ENCODE data around the gene ACSL5.
A peak's percentile ranks its signal among the peaks of the same experiment; 100 is the strongest.

Gene ACSL5

DNA sequence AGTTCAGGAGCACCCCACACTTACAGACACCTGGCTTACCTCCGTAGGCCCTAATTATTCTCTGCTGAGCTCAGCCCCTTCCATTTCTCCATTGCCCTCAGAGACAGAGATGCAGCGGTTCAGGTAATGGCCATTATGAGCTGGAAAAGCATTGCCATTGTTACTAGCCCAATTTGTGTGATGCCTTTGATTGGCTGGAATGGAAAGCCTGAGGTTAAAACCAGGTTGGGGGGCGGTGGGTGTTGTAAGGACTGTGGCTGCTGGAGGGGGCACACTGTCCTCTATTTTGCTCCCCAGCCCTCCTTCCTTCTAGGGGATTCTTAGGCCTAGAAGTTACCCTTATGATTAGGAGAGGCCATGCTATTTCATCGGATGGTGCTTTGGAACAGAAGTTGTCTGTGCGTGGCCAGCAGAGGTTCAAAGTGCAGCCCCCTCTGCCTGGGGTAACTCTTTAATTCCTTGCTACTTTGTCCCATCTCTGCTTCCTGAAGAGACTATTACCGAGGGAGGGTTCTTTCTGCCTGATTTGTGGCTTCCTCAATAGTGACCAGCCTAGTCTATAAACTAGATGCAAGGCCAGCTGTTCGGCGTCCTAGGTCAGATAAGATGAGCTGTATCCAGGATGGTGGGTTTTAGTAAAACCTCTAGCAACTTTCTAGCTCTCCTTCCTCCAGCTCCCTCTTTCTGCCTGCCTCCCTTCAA is 14.2 kb upstream of the ACSL5 start:
- Histone ChIP-seq H3K9me3 (ENCODE audit: severe bottlenecking) (no peaks in the 10 kb centered on the region), H3K4me3 (ENCODE audit: severe bottlenecking) (no peak overlapping the region), H3K27me3 (ENCODE audit: insufficient read depth, poor library complexity, severe bottlenecking) (no peaks in the 10 kb centered on the region), H3K27ac (ENCODE audit: poor library complexity, severe bottlenecking) (no peak overlapping the region), H3K4me1 (ENCODE audit: insufficient read depth, poor library complexity, severe bottlenecking) (peaks cover 26% of the 10 kb centered on the region), H3K36me3 (ENCODE audit: low read depth) (no peaks in the 10 kb centered on the region)
- DNase-seq (ENCODE audit: low spot score) (no peak), ATAC-seq (ENCODE audit: low read depth) (no peak)
- TF ChIP-seq, protein P1, sequence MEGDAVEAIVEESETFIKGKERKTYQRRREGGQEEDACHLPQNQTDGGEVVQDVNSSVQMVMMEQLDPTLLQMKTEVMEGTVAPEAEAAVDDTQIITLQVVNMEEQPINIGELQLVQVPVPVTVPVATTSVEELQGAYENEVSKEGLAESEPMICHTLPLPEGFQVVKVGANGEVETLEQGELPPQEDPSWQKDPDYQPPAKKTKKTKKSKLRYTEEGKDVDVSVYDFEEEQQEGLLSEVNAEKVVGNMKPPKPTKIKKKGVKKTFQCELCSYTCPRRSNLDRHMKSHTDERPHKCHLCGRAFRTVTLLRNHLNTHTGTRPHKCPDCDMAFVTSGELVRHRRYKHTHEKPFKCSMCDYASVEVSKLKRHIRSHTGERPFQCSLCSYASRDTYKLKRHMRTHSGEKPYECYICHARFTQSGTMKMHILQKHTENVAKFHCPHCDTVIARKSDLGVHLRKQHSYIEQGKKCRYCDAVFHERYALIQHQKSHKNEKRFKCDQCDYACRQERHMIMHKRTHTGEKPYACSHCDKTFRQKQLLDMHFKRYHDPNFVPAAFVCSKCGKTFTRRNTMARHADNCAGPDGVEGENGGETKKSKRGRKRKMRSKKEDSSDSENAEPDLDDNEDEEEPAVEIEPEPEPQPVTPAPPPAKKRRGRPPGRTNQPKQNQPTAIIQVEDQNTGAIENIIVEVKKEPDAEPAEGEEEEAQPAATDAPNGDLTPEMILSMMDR (IDR thresholded peaks at IDR 0.05; ENCODE audit: poor library complexity, severe bottlenecking): no peak

GRCh38 chr10:112360308-112361270 is 13.3 kb upstream of the ACSL5 start:
- peaks cover 26% of the 10 kb centered on the region for H3K4me1 ChIP-seq (ENCODE audit: insufficient read depth, poor library complexity, severe bottlenecking)
- peak overlapping the region; percentile 78 for H3K27ac ChIP-seq (ENCODE audit: poor library complexity, severe bottlenecking)
- DNase-seq (ENCODE audit: low spot score) (no peak), ATAC-seq (ENCODE audit: low read depth) (peak; percentile 88)
- no peaks in the 10 kb centered on the region for H3K27me3 ChIP-seq (ENCODE audit: insufficient read depth, poor library complexity, severe bottlenecking)
- no peaks in the 10 kb centered on the region for H3K36me3 ChIP-seq (ENCODE audit: low read depth)
- no peak overlapping the region for H3K4me3 ChIP-seq (ENCODE audit: severe bottlenecking)
- TF ChIP-seq, protein P1 (IDR thresholded peaks at IDR 0.05; ENCODE audit: poor library complexity, severe bottlenecking): no peak
- H3K9me3 ChIP-seq (ENCODE audit: severe bottlenecking): no peaks in the 10 kb centered on the region

GRCh38 chr10:112361951-112362751 is 11.8 kb upstream of the ACSL5 start:
- Histone ChIP-seq H3K27ac (ENCODE audit: poor library complexity, severe bottlenecking) (peak overlapping the region; percentile 78), H3K9me3 (ENCODE audit: severe bottlenecking) (no peaks in the 10 kb centered on the region), H3K36me3 (ENCODE audit: low read depth) (no peaks in the 10 kb centered on the region), H3K27me3 (ENCODE audit: insufficient read depth, poor library complexity, severe bottlenecking) (no peaks in the 10 kb centered on the region), H3K4me3 (ENCODE audit: severe bottlenecking) (no peak overlapping the region), H3K4me1 (ENCODE audit: insufficient read depth, poor library complexity, severe bottlenecking) (peaks cover 26% of the 10 kb centered on the region)
- ATAC-seq (ENCODE audit: low read depth): peak; percentile 63
- no peak for DNase-seq (ENCODE audit: low spot score)
- TF ChIP-seq, protein P1 (IDR thresholded peaks at IDR 0.05; ENCODE audit: poor library complexity, severe bottlenecking): no peak

DNA sequence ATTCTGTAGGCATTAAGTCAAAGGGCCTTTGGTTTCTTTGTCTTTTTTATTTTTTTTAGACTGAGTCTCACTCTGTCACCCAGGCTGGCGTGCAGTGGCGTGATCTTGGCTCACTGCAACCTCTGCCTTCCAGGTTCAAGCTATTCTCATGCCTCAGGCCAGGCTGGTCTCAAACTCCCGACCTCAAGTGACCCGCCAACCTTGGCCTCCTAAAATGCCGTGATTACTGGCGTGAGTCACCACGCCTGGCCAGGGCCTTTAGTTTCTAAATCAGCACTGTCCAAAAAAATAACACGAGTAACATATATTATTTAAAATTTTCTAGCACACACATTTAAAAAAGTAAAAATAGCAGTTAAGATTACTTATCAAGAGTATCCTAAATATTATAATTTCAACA is 11.1 kb upstream of the ACSL5 start:
- Histone ChIP-seq H3K4me1 (ENCODE audit: insufficient read depth, poor library complexity, severe bottlenecking) (peaks cover 26% of the 10 kb centered on the region), H3K27ac (ENCODE audit: poor library complexity, severe bottlenecking) (peak overlapping the region; percentile 78), H3K27me3 (ENCODE audit: insufficient read depth, poor library complexity, severe bottlenecking) (no peaks in the 10 kb centered on the region), H3K9me3 (ENCODE audit: severe bottlenecking) (no peaks in the 10 kb centered on the region), H3K36me3 (ENCODE audit: low read depth) (no peaks in the 10 kb centered on the region), H3K4me3 (ENCODE audit: severe bottlenecking) (no peak overlapping the region)
- DNase-seq (ENCODE audit: low spot score): no peak
- ATAC-seq (ENCODE audit: low read depth): no peak
- TF ChIP-seq, protein P1 (IDR thresholded peaks at IDR 0.05; ENCODE audit: poor library complexity, severe bottlenecking): no peak
